LNCaP clone FGC (cell line): ENCODE results near the gene TTC4.

Experiments
- DNase-seq: peaks from one replicate; pipeline ENCODE4 v3.0.0-alpha.2; 2011; ENCODE audit warnings: low read depth
- H3K4me3 ChIP-seq: 2 replicates; pipeline ENCODE4 v1.5.1; 2011; ENCODE audit warnings: mild to moderate bottlenecking, low read depth, low read length, control low read depth
- CTCF ChIP-seq: IDR thresholded peaks from 2 replicates; pipeline ENCODE4 v1.5.1; 2012; ENCODE audit warnings: mild to moderate bottlenecking; ENCODE audit not compliant: control insufficient read depth, insufficient read depth; ENCODE audit errors: extremely low read depth

TTC4 gene

DNA sequence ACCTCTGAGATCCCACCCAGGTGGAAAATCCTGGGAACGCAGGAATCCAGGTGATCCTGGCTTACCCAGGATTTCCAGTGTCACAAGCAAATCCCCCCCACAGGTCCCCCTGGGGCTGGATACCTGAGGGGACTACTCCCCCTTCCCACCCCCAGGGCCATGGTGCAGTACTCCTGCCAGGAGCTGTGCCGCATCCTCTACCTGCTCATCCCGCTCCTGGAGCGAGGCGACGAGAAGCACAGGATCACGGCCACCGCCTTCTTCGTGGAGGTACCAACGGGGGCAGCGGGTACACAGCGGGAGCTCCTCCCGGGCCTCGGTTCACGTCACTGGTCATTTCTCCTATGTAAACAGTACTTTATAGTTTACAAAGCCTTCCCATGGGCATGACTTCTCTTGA lies 20.4 kb upstream of the TTC4 start:
- no peak for DNase-seq
- no peak for TF ChIP-seq CTCF
- H3K4me3 ChIP-seq = no peak overlapping the region

GRCh38 chr1:54695764-54696163 lies 19.9 kb upstream of the TTC4 start:
- no peak for DNase-seq
- H3K4me3 ChIP-seq = no peak overlapping the region
- TF ChIP-seq CTCF = no peak

- no peak for TF ChIP-seq CTCF
- no peak for DNase-seq
- H3K4me3 ChIP-seq = no peak overlapping the region
These were observed 19.4 kb upstream of the TTC4 start for GRCh38 chr1:54696262-54696661.

GRCh38 chr1:54697896-54698295 lies 17.8 kb upstream of the TTC4 start:
- DNase-seq = no peak
- TF ChIP-seq CTCF = no peak
- no peak overlapping the region for H3K4me3 ChIP-seq

- no peak for DNase-seq
- no peak for TF ChIP-seq CTCF
- H3K4me3 ChIP-seq = no peak overlapping the region
These were observed 17.3 kb upstream of the TTC4 start for GRCh38 chr1:54698346-54698745.

- TF ChIP-seq CTCF = no peak
- no peak for DNase-seq
- H3K4me3 ChIP-seq = no peak overlapping the region
These were observed 15.6 kb upstream of the TTC4 start for GRCh38 chr1:54699936-54700525.

GRCh38 chr1:54701066-54701465 lies 14.6 kb upstream of the TTC4 start:
- TF ChIP-seq CTCF = no peak
- DNase-seq = no peak
- H3K4me3 ChIP-seq = no peak overlapping the region
